GM03348 (cell line): ENCODE data around the gene NTN3.

ENCODE experiments used
- DNase-seq: peaks from one replicate; pipeline ENCODE4 v3.0.0; 2012; ENCODE audit warnings: low spot score

The NTN3 gene

GRCh38 chr16:2497116-2497630 is 26.1 kb downstream of the NTN3 start:
- peak; percentile 74 for DNase-seq

DNA sequence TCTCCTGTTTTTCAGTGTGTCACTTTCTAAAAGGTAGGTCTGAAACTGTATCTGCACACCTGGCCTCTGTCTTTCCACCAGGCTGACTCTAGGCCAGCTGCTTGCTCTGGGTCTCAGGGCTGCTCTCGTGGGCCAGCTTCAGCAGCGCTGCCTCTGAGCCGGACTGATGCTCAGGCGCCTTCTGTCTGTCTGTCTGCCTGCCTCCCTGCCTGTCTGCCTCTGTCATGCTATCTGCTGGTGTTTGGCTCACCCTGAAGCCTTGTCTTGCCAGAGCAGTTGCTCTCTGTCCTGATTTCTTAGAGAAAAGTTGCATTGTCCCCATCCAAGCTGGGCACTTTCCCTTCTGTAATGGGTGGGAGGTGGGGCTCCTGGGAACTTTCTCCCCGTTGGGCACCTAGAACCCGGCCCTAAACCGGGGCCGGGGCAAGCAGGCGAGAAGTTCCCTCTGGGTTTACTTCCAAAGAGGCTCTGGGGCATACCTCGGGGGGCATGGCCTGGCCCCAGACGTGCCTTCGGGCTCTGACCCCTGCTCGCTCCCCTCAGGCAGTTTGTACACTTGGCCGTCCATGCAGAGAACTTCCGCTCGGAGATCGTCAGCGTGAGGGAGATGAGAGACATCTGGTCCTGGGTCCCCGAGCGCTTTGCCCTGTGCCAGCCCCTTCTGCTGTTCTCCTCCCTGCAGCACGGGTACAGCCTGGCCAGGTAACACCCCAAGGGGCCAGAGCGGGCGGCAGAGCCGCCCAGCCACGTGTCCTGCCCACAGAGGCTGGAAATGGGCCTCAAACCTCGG is 26.8 kb downstream of the NTN3 start:
- no peak for DNase-seq

GRCh38 chr16:2498531-2499253 is 27.6 kb downstream of the NTN3 start:
- no peak for DNase-seq

DNA sequence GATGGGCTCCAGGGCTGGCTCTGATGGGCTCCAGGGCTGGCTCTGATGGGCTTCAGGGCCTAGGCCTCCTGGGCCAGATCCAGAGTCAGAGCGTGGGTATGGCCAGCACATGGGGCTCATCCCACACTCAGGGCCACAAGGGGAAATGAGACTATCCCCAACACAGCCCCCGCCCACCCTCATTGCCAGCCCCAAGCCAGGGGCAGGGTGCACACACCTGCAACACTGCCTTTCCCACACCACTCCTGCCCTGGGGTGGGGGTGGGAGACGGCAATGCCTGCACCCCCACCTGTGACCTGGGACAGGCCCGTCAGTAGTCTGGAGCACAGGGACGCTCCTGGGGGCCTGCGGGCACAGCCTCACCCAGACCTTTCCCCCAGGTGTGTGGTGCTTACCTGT is 28.4 kb downstream of the NTN3 start:
- DNase-seq, result no peak

DNA sequence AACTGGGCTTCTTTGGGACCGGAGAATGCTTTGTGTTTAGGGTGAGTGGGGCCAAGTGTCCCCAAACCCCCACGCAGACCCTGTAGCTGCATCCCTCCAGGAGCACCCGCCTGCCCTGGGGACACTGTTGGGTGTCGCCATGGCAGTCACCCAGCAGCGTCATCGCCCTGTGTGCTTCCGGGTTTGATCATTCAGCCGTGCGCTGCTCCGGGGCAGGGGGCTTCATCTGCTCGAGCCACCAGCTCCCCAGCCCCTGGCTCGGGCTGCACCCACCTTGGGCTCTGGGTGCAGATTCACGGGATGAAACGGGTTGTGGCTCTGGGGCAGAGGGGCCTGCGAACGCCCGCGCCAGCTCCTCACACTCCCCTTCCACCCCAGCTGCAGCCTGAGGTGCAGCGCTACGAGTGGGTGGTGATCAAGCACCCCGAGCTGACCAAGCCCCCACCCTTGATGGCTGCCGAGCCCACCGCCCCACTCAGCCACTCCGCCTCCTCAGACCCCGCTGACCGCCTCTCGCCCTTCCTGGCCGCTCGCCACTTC is 28.9 kb downstream of the NTN3 start:
- no peak for DNase-seq

- DNase-seq, result no peak
These were observed 29.4 kb downstream of the NTN3 start for GRCh38 chr16:2500430-2500917.

DNA sequence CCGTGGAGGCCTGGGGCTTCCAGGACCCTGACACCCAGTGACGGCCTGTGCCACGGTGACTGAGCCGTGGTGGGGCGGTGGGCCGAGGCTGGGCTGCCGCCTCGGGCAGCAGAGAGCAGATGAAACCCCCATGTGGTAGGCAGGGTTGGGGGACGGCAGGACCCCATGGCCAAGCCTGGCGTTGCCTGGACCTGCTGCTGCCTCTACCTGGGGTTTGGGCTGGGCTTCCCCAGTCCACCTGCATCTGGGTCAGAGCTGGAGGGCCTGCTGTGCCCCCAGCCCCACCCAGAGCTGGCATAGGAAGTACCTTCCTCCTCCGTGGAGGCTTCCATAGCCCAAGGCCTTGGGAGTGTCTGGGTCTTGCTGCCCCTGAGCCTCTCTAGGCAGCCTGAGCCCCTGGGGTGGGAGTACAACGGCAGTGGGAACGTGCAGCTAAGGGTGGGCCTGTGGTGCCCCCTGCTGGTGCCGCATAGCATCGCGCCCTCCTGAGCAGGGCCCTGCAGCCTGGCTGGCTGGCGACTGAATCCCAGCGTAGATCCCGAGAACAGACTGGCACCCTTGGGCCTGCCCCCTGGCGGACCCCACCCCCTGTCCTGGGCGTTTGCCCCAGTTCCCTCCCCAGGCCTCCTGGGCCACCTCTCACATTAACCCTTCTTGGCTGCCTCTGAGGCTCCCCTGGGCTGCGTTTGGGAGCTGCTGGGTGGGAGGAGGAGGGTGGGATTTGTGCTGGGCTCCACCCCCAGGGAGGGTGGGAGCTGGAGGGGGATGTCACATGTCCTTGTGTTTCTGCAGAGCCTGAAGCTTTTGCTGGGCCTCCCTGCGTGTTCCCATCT is 30.0 kb downstream of the NTN3 start:
- peak; percentile 90 for DNase-seq

DNA sequence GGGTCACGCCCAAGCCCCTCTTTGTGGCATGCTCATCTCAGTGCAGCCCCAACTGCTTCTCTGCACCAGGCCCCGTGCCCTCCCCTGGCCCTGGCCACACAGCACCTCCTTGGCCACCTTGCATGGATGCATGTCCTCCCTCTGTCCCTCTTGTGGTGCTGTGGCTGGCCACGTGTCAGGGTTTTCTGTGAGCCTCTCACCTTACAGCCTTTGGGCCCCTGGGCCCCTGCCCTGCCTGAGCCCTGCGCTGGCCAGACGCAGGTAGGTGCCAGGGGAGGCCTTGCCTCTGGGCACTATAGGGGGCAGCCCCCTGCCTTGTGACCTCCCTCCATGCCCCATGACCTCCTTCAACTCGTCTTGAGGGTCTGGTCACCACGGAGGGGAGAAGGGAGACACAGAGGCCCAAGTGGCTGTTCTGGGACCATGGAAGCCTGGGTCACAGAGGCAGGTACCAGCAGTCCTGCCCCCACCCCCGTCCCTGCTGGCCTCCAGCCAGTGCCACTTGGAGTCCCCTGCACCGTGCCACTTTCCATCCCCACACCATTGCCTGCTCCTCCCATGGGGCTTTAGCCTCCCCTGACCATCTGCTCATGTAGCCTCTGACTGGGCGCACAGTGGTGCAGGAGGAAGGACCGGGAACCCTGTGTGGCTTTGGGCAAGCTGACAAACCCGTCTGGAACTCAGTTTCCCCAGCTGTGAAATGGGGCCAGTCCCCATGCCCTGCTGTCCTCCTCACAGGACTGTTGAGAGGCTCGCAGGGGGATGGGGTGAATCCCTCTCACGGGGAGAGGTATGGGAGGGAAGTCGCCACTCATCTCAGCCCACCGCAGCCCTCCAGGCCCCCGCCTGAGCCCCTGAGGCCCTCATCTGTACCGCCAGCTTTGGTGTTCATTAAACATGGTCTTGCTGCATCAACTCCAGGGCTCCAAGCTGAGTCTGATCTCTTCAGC is 31.1 kb downstream of the NTN3 start:
- DNase-seq, result no peak

DNA sequence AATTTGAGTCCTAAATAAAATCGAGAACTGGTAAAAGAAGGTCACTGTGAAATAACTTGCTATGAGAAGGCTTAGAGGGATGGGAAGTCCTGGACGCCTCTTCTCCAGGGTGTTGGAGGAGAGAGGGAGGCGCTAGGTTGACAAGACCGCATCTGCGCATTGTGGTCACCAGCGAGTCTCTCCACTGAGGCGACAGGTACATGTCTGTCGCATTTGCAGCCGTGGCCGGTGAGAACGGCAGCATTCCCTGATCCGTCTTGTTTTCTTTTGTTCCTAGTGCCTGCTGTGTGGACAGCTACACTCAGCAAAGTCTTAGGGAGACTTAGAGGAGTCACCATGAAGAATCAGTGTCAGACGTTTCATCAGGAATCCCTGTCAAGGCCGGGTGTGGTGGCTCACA is 34.6 kb downstream of the NTN3 start:
- DNase-seq, result no peak

GRCh38 chr16:2507052-2507659 is 36.1 kb downstream of the NTN3 start:
- DNase-seq, result no peak

- no peak for DNase-seq
These were observed 36.6 kb downstream of the NTN3 start for GRCh38 chr16:2507665-2508064.

DNA sequence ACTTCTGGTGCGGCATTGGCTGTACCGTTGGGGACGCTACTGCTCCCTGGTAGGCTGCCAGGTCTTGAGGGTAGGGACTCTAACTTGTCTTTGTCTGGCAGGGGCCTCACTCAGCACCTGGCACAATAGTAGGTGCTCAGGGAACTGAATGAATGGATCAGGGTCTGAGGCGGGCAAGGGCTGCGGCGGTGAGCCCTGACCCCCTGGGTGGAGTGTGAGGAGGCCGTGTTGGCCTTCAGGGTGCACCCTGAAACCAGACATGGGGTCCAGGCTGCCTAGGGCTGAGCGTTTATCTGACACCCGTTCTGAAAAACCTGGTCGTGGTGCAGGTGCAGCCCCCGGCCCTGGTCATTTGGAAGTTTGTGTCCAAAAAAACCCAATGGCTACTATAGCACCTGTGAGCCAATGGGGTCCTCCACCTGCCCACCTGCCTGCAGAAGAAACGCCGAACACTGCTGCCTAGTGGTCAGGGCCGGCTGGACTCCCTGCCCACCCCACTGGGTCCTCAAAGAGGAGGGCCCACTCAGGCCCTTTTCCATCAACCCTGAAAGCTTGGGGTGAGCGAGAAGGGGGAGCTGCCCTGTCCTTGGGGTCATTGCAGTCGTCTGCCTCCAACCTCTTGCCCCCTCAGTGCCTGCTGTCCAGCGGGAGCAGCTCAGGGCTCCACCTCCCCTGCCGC is 37.8 kb downstream of the NTN3 start:
- DNase-seq, result no peak

DNA sequence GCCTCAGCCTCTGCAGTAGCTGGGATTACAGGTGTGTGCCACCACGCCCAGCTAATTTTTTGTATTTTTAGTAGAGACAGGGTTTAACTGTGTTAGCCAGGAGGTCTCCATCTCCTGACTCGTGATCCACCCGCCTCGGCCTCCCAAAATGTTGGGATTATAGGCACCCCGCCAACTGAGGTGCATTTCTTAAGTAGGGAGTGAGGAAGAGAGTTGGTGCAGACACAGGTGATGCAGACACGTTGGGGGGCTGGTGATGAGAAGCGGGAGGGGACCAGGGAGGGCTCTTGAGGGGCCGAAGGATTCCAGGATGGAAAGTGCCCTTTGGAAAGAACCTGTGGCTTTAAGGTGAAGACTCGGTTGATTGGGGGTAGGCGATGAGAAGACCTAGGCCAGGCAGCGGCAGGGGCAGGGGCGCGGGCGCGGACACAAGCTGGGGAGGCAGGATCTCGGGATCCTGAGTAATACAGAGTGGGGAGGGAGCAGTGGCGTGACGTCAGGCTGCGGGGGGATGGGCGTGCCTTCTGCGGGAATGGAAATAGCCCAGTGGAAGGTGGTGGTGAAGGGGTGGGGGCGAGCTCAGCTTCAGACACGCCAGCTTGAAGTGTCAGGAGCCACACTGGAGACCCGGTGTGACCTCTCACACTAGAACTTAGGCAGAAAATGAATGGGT is 40.2 kb downstream of the NTN3 start:
- peak; percentile 84 for DNase-seq

- DNase-seq, result no peak
These were observed 41.1 kb downstream of the NTN3 start for GRCh38 chr16:2511996-2512734.

DNA sequence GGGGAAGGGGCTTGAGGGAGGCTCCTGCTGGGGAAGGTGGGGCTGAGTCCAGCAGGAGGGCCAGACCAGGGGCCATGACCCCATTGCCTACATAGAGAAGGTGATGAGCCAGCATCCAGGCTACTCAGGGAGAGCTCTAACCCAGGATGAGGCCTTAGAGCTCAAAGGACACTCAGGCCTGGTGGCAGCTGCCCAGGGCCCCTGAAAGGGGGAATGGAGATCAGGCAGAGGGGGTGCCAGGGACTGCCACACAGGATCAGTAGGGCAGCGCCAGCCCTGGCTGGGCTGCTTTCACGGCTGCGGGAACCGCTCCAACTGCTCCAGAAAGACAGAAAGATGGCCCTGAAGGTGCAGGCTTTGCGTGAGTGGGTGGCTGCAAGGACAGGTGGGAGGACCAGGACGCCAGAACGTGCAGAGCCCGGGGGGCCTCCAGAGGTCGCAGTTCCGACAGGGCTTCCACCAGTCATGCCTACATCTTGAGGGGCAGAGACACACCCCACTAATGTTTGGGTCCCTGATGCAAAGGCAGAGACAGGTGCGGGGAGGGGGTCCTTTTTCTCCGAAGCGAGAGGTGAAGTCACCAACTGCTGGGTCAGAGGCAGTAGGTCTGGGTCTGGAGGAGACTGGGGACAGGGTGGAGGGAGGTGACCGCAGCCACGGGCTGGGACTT is 41.8 kb downstream of the NTN3 start:
- DNase-seq, result no peak

GRCh38 chr16:2513405-2514332 is 42.6 kb downstream of the NTN3 start, which contains the start of gene ATP6V0C:
TSS of gene ATP6V0C (plus strand) at chr16:2513952. CDS start at chr16:2514104, 152 bp downstream.
- DNase-seq, result peak; percentile 96
